GM21786 (cell line): ENCODE data around the gene CYP1A2.

Experiments
- ATAC-seq: cut with Tn5 transposase; IDR thresholded peaks from one replicate; pipeline ENCODE4 v1.9.1; 2021; ENCODE audit not compliant: unreplicated experiment

The CYP1A2 gene

GRCh38 chr15:74802862-74803447, 54.3 kb downstream of the CYP1A2 start:
- no peak for ATAC-seq

DNA sequence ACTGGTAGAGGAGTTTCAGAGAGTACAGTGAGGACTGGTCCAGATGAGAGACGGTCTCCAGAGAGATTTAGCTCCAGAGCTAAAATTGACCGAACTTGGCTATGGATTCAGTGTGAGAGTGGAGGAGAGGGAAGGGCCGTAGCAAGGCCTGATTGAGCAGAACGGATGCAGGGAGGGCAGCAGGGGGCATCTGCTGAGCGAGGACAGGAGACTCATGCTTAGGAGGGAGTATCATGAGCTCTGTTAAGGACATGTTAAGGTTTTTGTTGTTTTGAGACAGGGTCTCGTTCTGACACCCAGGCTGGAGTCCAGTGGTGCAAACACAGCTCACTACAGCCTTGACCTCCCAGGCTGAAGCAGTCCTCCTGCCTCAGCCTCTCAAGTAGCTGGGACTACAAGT, 56.3 kb downstream of the CYP1A2 start:
- ATAC-seq, result no peak
